ENCODE measurements around the gene HPCAL1.
"Not testable (repeated sequence)": the region's sequence is repeated elsewhere in the genome, so short reads cannot be mapped to it uniquely, and the experiment has no call there.

Gene HPCAL1

DNA sequence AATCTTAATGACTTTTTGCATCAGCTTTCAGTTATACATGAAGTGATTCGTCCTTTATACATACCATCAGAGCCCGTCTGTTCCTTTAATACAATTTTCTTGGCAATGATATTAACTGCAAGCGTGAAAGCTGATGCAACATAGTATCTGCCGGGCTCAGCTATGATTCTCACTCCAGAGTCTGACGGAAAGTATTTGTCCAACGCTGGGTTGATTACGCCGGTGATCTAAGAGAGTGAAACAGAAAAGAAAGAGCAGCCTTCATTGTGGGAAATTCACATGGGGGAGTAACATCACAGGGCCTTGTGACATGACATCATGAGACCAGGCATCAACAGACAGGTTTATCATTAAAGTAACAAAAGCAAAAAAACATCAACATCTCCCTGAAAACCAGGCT, 139.2 kb downstream of the HPCAL1 start:
- H3K36me3 ChIP-seq (ENCODE audit: low read depth) = peaks cover 66% of the 10 kb centered on the region
- H3K9me3 ChIP-seq (ENCODE audit: severe bottlenecking) = no peaks in the 10 kb centered on the region
- DNase-seq (ENCODE audit: low spot score) (no peak), ATAC-seq (ENCODE audit: low read depth) (no peak)
- no peak overlapping the region for H3K27ac ChIP-seq (ENCODE audit: poor library complexity, severe bottlenecking)
- peaks cover 10% of the 10 kb centered on the region for H3K4me1 ChIP-seq (ENCODE audit: insufficient read depth, poor library complexity, severe bottlenecking)
- H3K4me3 ChIP-seq (ENCODE audit: severe bottlenecking) = no peak overlapping the region
- no peaks in the 10 kb centered on the region for H3K27me3 ChIP-seq (ENCODE audit: insufficient read depth, poor library complexity, severe bottlenecking)
- TF ChIP-seq, protein P1, sequence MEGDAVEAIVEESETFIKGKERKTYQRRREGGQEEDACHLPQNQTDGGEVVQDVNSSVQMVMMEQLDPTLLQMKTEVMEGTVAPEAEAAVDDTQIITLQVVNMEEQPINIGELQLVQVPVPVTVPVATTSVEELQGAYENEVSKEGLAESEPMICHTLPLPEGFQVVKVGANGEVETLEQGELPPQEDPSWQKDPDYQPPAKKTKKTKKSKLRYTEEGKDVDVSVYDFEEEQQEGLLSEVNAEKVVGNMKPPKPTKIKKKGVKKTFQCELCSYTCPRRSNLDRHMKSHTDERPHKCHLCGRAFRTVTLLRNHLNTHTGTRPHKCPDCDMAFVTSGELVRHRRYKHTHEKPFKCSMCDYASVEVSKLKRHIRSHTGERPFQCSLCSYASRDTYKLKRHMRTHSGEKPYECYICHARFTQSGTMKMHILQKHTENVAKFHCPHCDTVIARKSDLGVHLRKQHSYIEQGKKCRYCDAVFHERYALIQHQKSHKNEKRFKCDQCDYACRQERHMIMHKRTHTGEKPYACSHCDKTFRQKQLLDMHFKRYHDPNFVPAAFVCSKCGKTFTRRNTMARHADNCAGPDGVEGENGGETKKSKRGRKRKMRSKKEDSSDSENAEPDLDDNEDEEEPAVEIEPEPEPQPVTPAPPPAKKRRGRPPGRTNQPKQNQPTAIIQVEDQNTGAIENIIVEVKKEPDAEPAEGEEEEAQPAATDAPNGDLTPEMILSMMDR (IDR thresholded peaks at IDR 0.05; ENCODE audit: poor library complexity, severe bottlenecking) = no peak

DNA sequence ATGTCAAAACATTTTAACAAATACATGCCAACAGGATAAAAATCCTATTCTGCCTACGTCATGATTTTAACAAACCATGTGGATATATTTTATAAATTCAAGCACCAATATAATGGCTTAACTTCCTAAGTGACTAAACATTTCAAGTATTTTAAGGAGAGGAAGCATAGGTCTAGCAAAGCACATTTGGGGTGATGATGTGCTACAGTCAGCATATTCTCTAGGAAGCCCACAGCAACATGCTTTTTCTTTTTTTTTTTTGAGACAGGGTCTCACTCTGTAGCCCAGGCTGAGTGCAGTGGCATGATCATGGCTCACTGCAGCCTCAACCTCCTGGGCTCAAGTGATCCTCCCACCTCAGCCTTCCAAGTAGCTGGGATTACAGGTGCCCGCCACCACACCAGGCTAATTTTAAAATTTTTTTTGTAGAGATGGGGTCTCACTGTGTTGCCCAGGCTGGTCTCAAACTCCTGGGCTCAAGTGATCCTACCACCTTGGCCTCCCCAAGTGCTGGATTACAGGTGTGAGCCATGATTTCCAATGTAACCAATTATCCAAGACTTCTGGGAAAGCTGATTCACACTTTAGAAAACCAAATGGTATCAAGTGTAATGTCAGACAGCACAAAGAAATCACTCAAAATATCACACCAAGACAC, 139.9 kb downstream of the HPCAL1 start:
- not testable (repeated sequence) for H3K4me1 ChIP-seq (ENCODE audit: insufficient read depth, poor library complexity, severe bottlenecking); H3K9me3 ChIP-seq (ENCODE audit: severe bottlenecking); DNase-seq (ENCODE audit: low spot score); H3K27ac ChIP-seq (ENCODE audit: poor library complexity, severe bottlenecking); ATAC-seq (ENCODE audit: low read depth); H3K27me3 ChIP-seq (ENCODE audit: insufficient read depth, poor library complexity, severe bottlenecking); H3K4me3 ChIP-seq (ENCODE audit: severe bottlenecking)
- H3K36me3 ChIP-seq (ENCODE audit: low read depth) = peaks cover 66% of the 10 kb centered on the region

DNA sequence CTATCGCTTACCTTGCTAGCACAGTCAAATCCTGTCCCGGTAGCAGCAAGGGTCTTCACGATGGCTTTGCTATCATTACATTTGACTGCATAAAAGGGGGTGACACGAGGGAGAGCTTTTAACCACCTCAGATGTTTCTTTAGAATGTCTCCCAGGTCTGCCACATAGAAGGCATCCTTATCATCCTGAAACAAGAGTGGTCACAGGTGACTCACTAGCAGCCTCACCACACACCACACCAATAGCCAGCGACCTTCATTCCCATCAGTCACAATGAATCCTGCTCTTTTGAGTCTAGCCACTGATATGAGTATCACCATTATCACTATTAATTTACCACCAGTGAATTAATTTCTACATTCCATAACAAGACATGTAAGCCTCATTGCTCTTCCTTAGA, 141.8 kb downstream of the HPCAL1 start:
- ATAC-seq (ENCODE audit: low read depth) = no peak
- TF ChIP-seq, protein P1 (IDR thresholded peaks at IDR 0.05; ENCODE audit: poor library complexity, severe bottlenecking) = no peak

DNA sequence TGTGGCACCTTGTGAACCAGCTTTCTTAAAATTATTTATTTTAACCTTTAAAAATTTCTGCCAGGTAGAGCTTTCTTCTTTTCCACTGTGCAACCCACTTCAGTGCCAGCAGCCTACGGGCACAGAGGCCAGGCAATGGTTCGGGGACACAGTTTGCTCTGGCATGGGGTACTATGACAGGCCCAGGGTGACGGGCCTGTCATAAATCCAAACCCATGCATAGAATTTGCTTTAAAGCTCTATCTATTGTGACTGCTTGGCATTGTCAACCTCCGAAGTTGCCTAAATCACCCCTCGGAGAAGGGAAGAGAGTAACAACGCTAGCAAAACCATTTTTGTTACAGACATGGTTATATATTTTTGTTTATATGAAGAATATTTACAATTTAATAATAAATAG, 143.9 kb downstream of the HPCAL1 start:
- DNase-seq (ENCODE audit: low spot score) (no peak), ATAC-seq (ENCODE audit: low read depth) (no peak)
- Histone ChIP-seq H3K27me3 (ENCODE audit: insufficient read depth, poor library complexity, severe bottlenecking) (no peaks in the 10 kb centered on the region), H3K4me1 (ENCODE audit: insufficient read depth, poor library complexity, severe bottlenecking) (peaks cover 17% of the 10 kb centered on the region), H3K27ac (ENCODE audit: poor library complexity, severe bottlenecking) (peak overlapping the region; percentile 76), H3K9me3 (ENCODE audit: severe bottlenecking) (no peaks in the 10 kb centered on the region), H3K4me3 (ENCODE audit: severe bottlenecking) (peak overlapping the region; percentile 75), H3K36me3 (ENCODE audit: low read depth) (peaks cover 44% of the 10 kb centered on the region)
- TF ChIP-seq, protein P1 (IDR thresholded peaks at IDR 0.05; ENCODE audit: poor library complexity, severe bottlenecking) = no peak

More for the DNA sequence above, 141.8 kb downstream of the HPCAL1 start:
- H3K27ac ChIP-seq (ENCODE audit: poor library complexity, severe bottlenecking) = no peak overlapping the region
- no peak for DNase-seq (ENCODE audit: low spot score)
- no peaks in the 10 kb centered on the region for H3K27me3 ChIP-seq (ENCODE audit: insufficient read depth, poor library complexity, severe bottlenecking)
- no peak overlapping the region for H3K4me3 ChIP-seq (ENCODE audit: severe bottlenecking)
- H3K4me1 ChIP-seq (ENCODE audit: insufficient read depth, poor library complexity, severe bottlenecking) = peaks cover 14% of the 10 kb centered on the region
- no peaks in the 10 kb centered on the region for H3K9me3 ChIP-seq (ENCODE audit: severe bottlenecking)
- peaks cover 66% of the 10 kb centered on the region for H3K36me3 ChIP-seq (ENCODE audit: low read depth)

DNA sequence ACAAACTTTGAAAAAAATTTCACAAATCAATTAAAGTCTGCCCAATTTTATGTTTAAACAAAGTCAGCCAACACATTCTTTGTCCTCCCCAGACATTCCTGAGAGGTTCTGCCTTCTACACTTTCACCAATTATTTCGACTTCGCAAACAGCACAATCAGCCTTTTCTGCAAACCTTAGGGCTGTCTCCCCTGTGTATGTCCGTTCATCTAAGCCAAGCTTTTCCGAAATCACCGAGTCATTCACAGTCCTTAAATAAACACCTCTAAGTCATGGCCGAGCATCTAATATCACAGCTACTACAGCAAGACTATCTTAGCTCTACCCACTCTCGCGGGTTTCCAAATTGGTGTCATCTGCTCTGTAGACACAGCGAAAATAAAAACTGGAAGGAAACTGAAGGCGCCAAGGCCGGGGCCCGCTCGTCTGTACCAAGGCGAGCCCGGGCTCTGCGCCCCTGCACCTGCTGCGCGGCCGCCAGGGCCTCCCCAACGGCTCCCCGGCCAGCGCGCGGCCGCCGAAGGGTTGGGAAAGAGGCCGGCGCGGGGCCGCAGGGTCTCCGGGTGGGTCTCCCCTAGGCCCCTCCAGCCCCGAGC, 144.7 kb downstream of the HPCAL1 start:
- Histone ChIP-seq H3K27ac (ENCODE audit: poor library complexity, severe bottlenecking) (peak overlapping the region; percentile 76), H3K4me1 (ENCODE audit: insufficient read depth, poor library complexity, severe bottlenecking) (peaks cover 25% of the 10 kb centered on the region), H3K27me3 (ENCODE audit: insufficient read depth, poor library complexity, severe bottlenecking) (no peaks in the 10 kb centered on the region), H3K36me3 (ENCODE audit: low read depth) (peaks cover 37% of the 10 kb centered on the region), H3K9me3 (ENCODE audit: severe bottlenecking) (no peaks in the 10 kb centered on the region), H3K4me3 (ENCODE audit: severe bottlenecking) (peak overlapping the region; percentile 75)
- TF ChIP-seq, protein P1 (IDR thresholded peaks at IDR 0.05; ENCODE audit: poor library complexity, severe bottlenecking) = no peak
- DNase-seq (ENCODE audit: low spot score) (no peak), ATAC-seq (ENCODE audit: low read depth) (peak; percentile 13)
